Transverse colon (tissue), 4 donors: ENCODE data around the gene LDLRAD4. TPM values are rescaled to one million over a fixed set of nuclear protein-coding genes. Genes with fewer than 3 reads are reported as not detected.

Experiments used
- DNase-seq: peaks from one replicate; pipeline ENCODE4 v3.0.0-alpha.2; 2019
- H3K27ac ChIP-seq, 4 donors: fragments of 200-600 bp; sonication (generic); 2 replicates each; pipeline ENCODE4 v1.5.1; 2016 to 2018; ENCODE audit warnings: inconsistent platforms in 4 of 4
- H3K27me3 ChIP-seq: fragments of 200-600 bp; sonication (generic); 2 replicates; pipeline ENCODE4 v1.5.1; 2017; ENCODE audit warnings: inconsistent platforms
- H3K36me3 ChIP-seq, 4 donors: fragments of 200-600 bp; sonication (generic); 2 replicates each; pipeline ENCODE4 v1.5.1; 2017 to 2019; ENCODE audit warnings: inconsistent platforms in 4 of 4
- H3K4me1 ChIP-seq, 4 donors: fragments of 200-600 bp; sonication (generic); 2 replicates each; pipeline ENCODE4 v1.5.1; 2017 to 2020; ENCODE audit warnings: inconsistent platforms in 4 of 4
- H3K4me3 ChIP-seq, 4 donors: fragments of 200-600 bp; sonication (generic); 1 replicate in 1 of 4; 2 replicates in 3 of 4; pipeline versions ENCODE4 v1.5.1 to v1.6.1; 2017 to 2019; ENCODE audit warnings: inconsistent platforms in 4 of 4
- H3K9me3 ChIP-seq, 2 donors: fragments of 200-600 bp; sonication (generic); 2 replicates each; pipeline ENCODE4 v1.5.1; 2017 to 2019; ENCODE audit warnings: inconsistent platforms in 2 of 2
- EP300 ChIP-seq: sonication (generic); formaldehyde crosslinking; IDR thresholded peaks from one replicate; pipeline ENCODE4 v1.6.1; 2017; ENCODE audit warnings: antibody characterized with exemption, low read depth
- POLR2A ChIP-seq: fragments of 450-650 bp; IDR thresholded peaks from one replicate; pipeline ENCODE4 v1.6.1; 2016; ENCODE audit warnings: antibody characterized with exemption, mild to moderate bottlenecking, moderate library complexity
- POLR2AphosphoS5 ChIP-seq, 3 donors: sonication (generic); formaldehyde crosslinking; IDR thresholded peaks; one replicate each; pipeline ENCODE4 v1.6.1; 2016; ENCODE audit warnings: antibody characterized with exemption in 3 of 3
- WGBS, 2 donors: methylation state at CpG; one replicate each; pipeline ENCODE4 v1.1.5; 2018; ENCODE audit warnings: low coverage in 1 of 2; 5-methylcytosine and 5-hydroxymethylcytosine counted together
- in situ Hi-C, 4 donors: fragments of 200-750 bp; cut with MboI; loops; one replicate each; pipeline versions ENCODE4 v1.15.0 to v1.15.1; 2017; ENCODE audit warnings: low sequenced_read_pairs in 3 of 4, low pct_ligation_motif_present in 1 of 4, low pct_unique_long_range_greater_than_20kb in 1 of 4
- intact Hi-C: fragments of 100-400 bp; cut with DNase I; formaldehyde crosslinking; loops from one replicate; pipeline ENCODE4 v1.15.1; 2023; ENCODE audit warnings: low total_unique reads
- total RNA-seq, 4 donors: library from RNA; depleted of rRNA; stranded (reverse); fragments of >200 nt; gene quantifications; one replicate each; pipeline ENCODE4 v1.1.0, GENCODE V29; 2016
- TF ChIP-seq, protein P1 (sequence below), 5 experiments: fragments of 200-600 bp in 3 of 5; fragments of 450-650 bp in 2 of 5; sonication (generic) in 3 of 5; IDR thresholded peaks; 1 replicate in 2 of 5; 2 replicates in 3 of 5; pipeline ENCODE4 v1.5.1; 2016 to 2017; ENCODE audit warnings: antibody characterized with exemption in 5 of 5, inconsistent platforms in 3 of 5, mild to moderate bottlenecking in 2 of 5, moderate library complexity in 1 of 5

The LDLRAD4 gene
- total RNA-seq, 4 donors from 2014 or later = 34.8 to 277 (median 60.6) TPM

DNA sequence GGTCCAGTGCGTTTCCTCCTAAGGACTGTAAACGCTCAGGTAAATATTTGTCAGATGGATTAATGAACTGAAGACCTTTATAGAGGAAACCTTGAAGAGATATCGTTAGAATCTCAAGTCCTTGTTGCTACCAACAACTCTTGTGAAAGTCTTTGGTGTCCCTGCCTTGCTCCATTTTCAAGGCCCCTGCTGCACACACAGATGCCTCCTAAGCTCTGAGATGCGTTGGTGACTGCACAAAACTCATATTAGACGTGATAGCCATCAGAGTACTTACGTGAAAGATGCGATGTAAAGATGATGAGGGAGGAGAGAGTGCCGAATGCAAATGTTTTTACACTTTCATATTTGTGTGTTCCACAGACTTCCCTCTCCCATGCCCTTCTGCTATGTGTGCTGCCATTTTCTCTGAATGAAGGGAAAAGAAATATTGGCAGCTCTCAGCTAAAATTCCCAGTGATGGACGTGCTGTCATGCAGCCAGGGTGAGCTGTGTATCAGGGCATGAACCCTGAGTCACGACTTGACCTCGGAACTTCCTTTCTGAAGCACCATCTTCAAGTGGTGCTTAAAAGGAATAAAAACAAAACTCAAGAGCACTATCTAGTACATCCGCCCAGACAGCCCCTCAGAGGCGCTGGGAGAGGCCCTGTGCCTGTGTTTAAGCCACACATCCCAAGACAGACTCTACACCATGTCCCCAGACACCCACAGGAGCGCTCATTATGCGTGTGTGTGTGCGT, 390.4 kb downstream of the LDLRAD4 start:
- Histone ChIP-seq H3K4me1 (peaks cover 5 to 25% (median 12%) of the 10 kb centered on the region in 4 donors), H3K27ac (no peak overlapping the region), H3K4me3 (no peak overlapping the region), H3K9me3 (no peaks in the 10 kb centered on the region), H3K27me3 (no peaks in the 10 kb centered on the region), H3K36me3 (no peaks in the 10 kb centered on the region)
- DNase-seq = no peak
- in situ Hi-C loops = no loop called here
- 64 to 65% methylated on average over 9 to 16 of the region's 16 CpGs for WGBS, 2 donors
- no peak for TF ChIP-seq POLR2AphosphoS5 (IDR thresholded peaks at IDR 0.05)
- no peak for TF ChIP-seq POLR2A
- TF ChIP-seq EP300 = no peak
- TF ChIP-seq, protein P1, sequence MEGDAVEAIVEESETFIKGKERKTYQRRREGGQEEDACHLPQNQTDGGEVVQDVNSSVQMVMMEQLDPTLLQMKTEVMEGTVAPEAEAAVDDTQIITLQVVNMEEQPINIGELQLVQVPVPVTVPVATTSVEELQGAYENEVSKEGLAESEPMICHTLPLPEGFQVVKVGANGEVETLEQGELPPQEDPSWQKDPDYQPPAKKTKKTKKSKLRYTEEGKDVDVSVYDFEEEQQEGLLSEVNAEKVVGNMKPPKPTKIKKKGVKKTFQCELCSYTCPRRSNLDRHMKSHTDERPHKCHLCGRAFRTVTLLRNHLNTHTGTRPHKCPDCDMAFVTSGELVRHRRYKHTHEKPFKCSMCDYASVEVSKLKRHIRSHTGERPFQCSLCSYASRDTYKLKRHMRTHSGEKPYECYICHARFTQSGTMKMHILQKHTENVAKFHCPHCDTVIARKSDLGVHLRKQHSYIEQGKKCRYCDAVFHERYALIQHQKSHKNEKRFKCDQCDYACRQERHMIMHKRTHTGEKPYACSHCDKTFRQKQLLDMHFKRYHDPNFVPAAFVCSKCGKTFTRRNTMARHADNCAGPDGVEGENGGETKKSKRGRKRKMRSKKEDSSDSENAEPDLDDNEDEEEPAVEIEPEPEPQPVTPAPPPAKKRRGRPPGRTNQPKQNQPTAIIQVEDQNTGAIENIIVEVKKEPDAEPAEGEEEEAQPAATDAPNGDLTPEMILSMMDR (IDR thresholded peaks at IDR 0.05) = no peak
- intact Hi-C loops = no loop called here

DNA sequence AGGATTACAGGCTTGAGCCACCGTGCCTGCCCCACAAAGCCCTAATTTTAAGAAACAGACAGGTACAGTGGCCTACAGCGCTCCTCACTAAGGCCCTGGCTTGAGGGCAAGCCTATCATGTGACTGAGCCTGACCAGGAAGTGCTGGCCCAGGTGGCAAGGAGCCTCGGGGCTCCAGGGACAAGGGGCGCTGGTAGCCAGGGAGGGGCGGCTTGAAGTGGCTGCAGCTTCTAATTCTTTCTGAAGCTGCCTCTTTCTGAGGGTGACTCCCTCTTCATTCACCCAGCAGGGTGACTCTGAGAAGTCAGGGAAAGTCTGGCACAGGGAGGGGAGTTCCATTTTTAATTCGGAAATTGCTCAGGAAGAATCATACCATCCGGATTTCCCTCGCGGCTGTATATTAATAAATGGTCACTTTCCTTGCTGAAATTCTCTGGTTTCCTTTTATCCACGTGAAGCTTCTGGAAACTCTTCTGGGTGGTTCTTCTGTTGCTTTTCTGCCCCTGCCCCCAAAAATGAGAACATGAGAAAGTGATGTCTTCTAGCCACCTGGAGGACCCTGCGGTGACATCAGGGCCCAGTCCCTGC, 392.1 kb downstream of the LDLRAD4 start:
- DNase-seq = no peak
- H3K9me3 ChIP-seq = no peaks in the 10 kb centered on the region
- no peaks in the 10 kb centered on the region for H3K27me3 ChIP-seq
- WGBS, 2 donors = 66 to 69% methylated on average over 5 to 11 of the region's 11 CpGs
- H3K4me3 ChIP-seq = peak overlapping the region in 3 of 4 donors; percentile 9 to 39 (median 20)
- no peaks in the 10 kb centered on the region for H3K36me3 ChIP-seq
- no peak for TF ChIP-seq POLR2A
- TF ChIP-seq EP300 = no peak
- no peak for TF ChIP-seq POLR2AphosphoS5 (IDR thresholded peaks at IDR 0.05)
- TF ChIP-seq, protein P1 (IDR thresholded peaks at IDR 0.05) = no peak
- peak overlapping the region; percentile 27 to 65 (median 44) for H3K27ac ChIP-seq
- intact Hi-C loops = no loop called here
- in situ Hi-C loops = no loop called here
- H3K4me1 ChIP-seq = peaks cover 5 to 30% (median 12%) of the 10 kb centered on the region in 4 donors

DNA sequence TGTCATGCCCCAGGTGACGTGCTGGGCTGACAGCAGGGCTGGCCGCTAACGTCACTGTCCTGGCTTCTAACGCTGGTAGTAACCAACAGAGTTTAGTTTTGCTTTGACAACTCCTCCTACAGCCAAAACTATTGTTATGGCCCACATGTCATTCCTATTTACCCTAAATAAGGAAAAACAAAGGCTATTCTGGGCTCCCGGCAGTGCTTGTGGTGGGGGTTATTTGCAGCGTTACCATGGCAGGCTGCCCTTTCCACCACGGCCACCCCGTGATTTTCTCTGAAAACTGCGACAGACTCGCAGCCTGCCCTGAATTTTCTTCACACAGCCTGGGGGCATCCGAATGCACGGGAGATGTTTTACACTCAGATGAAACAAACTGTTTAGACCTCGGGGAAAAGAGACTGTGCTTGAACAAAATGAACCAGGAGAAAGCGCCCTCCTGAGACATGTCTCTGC, 392.6 kb downstream of the LDLRAD4 start:
- peak overlapping the region; percentile 27 to 65 (median 44) for H3K27ac ChIP-seq
- peak; percentile 45 for DNase-seq

More for the DNA sequence above, 392.6 kb downstream of the LDLRAD4 start:
- TF ChIP-seq POLR2AphosphoS5 (IDR thresholded peaks at IDR 0.05) = peak in 1 of 3 donors; percentile 12
- TF ChIP-seq, protein P1 (IDR thresholded peaks at IDR 0.05) = no peak
- no peaks in the 10 kb centered on the region for H3K9me3 ChIP-seq
- WGBS, 2 donors = 45 to 63% methylated on average over 9 to 14 of the region's 14 CpGs
- intact Hi-C loops = no loop called here
- H3K4me3 ChIP-seq = peak overlapping the region in 3 of 4 donors; percentile 9 to 39 (median 20)
- peaks cover 5 to 30% (median 12%) of the 10 kb centered on the region in 4 donors for H3K4me1 ChIP-seq
- in situ Hi-C loops = no loop called here
- H3K27me3 ChIP-seq = no peaks in the 10 kb centered on the region
- no peaks in the 10 kb centered on the region for H3K36me3 ChIP-seq
